NCI-H2029 (cell line): ENCODE results near the gene LAPTM4A.

Experiments
- DNase-seq: peaks from one replicate; lab custom pipeline; 2025; lab: John Stamatoyannopoulos, UW

Gene LAPTM4A

GRCh38 chr2:20019747-20020146 lies 31.7 kb downstream of the LAPTM4A start:
- DNase-seq, result no peak

DNA sequence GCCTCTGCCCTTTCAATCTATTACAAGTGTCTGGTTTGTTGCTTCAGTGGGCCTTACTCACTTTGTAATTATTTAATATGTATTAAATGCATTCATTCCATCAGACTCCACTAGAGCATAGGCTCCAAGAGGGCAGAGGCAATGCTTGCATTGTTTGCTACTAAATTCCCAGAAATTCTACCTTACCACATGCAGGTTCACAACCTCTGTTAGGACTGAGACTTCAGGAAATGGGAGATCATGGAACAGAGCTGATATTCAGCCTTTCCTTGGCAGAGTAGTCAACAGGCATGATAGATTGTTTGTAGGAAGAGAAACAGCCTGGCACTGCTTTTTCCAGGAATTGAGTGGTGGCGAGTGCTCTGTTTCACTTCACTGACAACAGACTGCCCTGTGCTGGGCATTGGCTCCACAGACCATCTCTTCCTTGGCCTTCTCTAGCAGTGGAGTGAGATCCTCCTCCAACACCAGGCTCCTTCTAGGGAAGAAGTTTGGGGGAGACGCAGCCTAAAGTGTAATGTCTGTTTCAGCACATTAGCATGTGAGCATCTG lies 32.8 kb downstream of the LAPTM4A start:
- DNase-seq, result no peak

GRCh38 chr2:20016346-20016745 lies 35.1 kb downstream of the LAPTM4A start:
- no peak for DNase-seq

DNA sequence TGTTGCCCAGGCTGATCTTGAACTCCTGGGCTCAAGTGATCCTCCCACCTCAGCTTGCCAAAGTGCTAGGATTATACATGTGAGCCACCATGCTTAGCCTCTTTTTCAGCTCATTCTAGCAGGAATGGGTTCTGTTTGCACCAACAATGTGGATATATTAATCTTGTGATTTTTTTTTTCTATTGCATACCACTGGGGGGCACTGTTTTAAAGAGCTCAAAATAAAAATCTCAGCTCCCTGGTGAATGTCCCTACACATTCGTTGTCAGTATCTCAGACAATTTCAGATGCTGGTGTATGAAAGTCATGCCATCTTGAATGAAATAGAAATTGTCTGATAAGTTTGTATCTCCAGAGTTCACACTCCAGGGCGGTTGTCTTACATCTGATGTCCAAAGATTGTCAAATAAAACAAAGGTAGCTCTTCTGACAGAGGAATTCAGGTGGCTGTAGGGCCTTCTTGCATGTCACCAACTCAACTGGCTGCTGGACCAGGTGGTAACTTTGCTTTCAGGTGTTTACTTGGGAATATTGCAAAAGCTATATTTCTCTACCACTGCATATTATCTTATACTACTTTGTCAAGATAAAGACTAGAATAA lies 35.8 kb downstream of the LAPTM4A start:
- DNase-seq, result peak; percentile 17

- DNase-seq, result no peak
Observed at GRCh38 chr2:20013126-20013849, 38.1 kb downstream of the LAPTM4A start.

DNA sequence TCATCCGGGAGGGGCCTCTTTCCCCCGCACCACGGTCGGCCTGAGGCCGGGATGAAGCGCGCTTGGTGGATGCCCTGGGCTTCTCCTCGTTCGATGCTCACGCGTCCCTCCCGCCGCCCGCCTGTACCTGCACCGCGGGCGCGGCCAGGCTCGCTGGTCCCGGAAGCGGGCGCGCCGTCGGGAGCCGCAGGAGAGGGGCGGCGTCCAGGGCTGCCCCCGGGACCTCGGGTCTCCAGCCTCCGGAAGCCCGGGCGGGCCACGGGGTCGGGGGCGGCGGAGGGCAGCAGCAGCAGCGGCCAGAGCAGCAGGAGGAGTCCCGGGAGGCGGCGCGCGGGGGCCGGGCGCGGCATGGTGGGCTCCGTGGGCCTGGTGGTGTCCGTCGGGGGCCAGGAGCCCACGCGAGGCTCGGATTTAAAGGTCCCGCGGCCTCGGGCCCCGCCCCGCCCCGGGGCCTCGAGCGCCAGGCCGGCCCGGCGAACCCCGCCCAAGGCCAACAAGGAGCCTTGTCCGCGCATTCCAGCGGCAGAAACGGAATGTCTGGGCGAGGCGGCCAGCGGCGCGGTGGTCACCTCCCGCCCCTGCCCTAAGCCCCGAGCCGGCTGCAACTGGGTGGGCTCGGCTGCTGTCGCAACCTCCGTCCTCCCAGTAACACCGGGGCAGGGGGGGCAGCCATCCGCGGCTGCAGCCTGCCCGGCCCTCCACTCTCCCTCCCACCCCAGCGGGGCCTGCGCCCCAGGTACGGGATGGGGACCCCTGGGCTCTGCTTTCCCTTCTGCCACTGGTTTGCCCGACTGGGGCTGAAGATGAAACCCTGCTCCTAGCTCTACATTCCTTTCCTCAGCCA lies 38.9 kb downstream of the LAPTM4A start, which contains the start of gene MATN3:
TSS of gene MATN3 (minus strand) at position 387 of the 844 bp plus-strand sequence. CDS start at position 350, 37 bp downstream.
- DNase-seq, result no peak

DNA sequence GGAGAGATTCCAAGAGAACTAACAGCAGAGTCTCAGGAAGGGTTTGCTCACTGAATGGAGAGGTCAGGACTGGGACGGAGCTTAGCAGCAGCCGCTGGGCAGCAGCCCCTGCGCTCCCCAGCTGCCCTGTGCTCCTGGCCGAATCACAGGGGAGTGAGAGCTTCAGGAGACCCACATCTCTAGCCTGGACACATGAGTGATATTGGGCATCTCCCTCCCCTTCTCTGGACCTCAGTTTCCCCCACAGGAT lies 39.5 kb downstream of the LAPTM4A start:
- no peak for DNase-seq

DNA sequence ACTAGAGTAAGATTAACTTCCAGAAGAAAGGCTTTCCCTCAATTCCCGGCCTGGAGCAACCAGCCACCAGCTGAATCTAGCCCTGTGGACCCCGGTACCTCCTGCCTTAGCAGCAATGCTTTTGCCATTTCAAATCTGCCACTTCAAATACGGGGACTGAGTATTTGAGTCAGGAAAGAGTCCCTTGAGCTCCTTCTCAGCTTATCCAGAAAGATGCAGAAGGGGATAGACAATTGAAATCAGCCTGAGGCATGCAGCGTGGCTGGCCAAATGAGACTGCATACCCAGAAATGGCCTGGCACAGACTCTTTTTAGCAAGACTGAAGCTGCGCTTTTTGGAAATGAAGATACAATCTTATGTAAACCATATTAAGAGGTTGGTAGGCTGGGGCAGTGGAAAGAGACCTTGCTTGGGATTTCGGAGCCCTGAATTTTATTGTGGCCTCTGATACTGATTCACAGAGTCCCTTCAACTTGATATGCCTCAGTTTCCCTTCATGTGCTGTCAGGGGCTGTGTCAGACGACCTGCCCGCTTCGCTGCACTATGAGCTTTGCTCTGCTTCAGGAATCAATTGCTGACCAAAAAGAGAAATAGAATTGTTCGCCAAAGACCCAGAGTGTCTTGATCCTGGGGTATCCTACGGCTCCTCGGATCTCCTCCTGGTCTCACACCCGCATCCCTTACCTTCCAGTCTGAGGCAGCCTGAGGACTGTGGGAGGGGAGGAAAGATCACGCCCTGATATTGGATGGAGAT lies 40.0 kb downstream of the LAPTM4A start:
- no peak for DNase-seq

DNA sequence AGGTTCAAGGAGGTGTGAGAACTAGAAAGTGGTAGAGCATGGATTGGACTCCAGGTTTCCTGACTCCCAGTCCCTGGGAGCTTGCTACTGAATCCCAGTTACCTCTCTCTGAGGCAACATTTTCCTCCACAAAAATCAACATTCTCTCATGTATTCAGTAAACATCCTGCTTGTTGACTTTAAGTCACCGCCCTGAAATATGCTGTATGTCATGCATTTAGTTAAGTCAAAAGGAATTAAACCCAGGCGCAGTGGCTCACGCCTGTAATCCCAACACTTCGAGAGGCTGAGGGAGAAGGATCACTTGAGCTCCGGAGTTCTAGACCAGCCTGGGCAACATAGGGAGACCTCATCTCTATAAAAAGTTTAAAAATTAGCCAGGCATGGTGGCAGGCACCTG lies 42.7 kb downstream of the LAPTM4A start:
- no peak for DNase-seq

- no peak for DNase-seq
Observed at GRCh38 chr2:20005891-20006470, 45.4 kb downstream of the LAPTM4A start.

DNA sequence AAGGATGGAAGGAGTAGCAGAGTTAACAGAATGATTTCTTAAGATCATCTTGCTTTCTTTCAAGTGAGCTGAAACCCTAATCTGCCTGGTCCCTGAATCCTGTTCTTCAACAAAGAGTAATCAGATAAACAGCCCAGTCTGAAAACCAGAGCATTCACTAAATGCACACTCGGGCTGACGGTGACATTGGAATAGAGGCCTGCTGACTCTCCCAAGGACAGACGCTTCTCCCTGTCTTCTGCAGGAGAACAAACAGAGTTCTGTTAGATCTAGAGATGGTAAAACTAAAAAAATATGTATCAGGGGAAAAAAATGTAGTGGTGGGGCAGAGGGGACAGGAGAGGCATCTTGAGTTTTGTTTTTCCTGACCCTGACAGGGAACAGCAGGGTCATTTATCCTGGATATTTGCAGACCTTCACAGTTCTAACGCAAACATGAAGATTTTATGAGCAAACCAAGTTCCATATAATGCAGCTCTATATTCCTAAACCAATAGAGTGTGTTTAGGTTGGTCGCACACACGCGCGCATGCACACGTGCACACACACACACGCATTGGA lies 46.3 kb downstream of the LAPTM4A start:
- no peak for DNase-seq

GRCh38 chr2:20001361-20001863 lies 50.0 kb downstream of the LAPTM4A start:
- no peak for DNase-seq

GRCh38 chr2:19993731-19994130 lies 57.7 kb downstream of the LAPTM4A start:
- DNase-seq, result no peak

DNA sequence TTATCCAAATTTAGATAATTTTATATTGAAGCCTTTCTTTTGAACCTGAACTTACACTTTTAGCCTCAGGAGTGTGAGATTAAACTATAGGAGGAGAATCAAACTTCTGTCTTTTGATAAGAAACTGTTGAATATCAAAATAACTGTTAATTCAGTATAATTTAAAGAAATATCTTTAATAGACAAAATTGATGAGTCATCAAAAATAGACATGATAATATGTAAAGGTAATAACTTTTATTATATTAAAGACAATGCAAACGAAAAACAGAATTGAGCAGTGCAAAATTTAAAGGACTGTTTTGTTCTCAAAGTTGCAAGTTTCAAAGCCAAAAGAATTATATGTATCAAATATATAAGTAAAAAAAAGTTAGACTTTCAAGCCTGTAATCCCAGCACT lies 59.5 kb downstream of the LAPTM4A start:
- DNase-seq, result no peak

DNA sequence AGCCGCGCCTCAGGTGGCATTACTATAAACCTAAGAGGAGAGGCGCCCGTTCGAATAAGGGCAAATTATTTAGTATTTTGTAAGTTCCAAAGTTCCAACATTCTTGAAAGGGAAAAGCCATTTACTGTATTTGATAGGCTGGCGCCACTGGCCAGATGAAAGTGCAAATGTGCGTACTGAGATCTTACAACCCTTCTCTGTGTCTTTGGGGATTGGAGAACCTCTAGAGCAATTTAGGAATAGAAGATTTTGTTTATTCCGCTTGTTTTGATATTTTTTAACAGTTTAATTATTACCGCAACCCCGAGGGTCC lies 61.1 kb downstream of the LAPTM4A start:
- DNase-seq, result no peak

GRCh38 chr2:19989667-19990415 lies 61.6 kb downstream of the LAPTM4A start, which contains the start of gene WDR35:
Gene WDR35, minus strand, starts transcription at chr2:19990105. Its CDS starts 90 bp downstream, at chr2:19990015.
- DNase-seq, result peak; percentile 64

DNA sequence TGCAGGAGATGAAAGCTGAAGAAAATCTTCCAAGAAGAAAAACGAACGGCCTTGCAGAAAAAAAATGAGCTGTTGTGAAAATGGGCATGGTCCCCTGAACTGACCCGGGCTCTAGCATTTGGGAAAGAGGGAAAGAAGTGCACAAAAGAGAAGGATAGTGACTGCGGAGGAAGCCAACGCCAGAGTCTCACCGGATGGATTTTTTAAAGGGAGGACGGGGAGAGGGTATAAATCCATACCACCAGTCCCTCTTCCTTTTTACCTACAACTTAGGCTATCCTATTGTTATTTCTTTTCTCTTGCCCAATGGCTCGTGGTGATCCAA lies 62.1 kb downstream of the LAPTM4A start:
- DNase-seq, result no peak

DNA sequence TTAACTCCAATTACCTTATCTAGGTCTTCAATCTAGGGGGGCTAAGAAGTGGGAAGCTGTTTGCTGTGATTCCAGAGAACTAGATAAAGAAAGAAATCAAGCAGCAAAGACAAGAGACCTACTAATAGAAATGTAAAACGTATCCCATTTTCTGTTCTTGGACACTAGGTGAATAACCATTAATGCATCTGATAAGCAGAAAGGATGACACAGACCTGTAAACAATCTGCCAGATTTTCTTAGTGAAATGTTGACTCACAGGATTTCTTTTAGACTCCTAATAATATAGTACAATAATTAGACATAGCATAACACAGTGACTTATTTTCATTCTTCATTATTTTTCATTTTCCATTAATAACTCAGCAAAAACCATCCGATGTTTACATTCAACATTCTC lies 62.8 kb downstream of the LAPTM4A start:
- DNase-seq, result no peak

DNA sequence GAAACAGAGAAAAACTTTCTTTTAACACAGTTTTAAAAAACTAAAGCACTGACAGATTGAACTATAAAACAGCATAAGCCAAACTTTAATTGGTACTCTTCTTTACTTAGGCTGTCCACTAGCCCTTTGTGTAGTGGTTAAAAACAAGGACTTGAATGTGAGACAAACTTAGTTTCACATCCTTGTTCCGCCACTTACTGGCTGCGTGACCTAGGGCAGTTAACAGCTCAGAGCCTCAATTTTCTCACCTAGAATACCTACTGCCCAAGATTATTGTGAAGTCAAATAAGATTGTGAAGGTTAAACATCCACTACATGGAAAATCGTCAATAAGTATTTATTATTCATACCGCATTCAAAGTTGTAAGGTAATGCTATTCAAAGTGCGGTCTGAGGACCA lies 63.5 kb downstream of the LAPTM4A start:
- DNase-seq, result no peak
